Measurements from ENCODE around the gene TMPRSS6. TPM values are rescaled to one million over a fixed set of nuclear protein-coding genes. Genes with fewer than 3 reads are reported as not detected.
A peak's percentile ranks its signal among the peaks of the same experiment; 100 is the strongest.

TMPRSS6 gene
- total and polyA plus RNA-seq, 2 of the 13 experiments (the other 11 are each of a cell fraction or from before 2014, with no cell fraction given): 4.2 to 4.8 TPM

DNA sequence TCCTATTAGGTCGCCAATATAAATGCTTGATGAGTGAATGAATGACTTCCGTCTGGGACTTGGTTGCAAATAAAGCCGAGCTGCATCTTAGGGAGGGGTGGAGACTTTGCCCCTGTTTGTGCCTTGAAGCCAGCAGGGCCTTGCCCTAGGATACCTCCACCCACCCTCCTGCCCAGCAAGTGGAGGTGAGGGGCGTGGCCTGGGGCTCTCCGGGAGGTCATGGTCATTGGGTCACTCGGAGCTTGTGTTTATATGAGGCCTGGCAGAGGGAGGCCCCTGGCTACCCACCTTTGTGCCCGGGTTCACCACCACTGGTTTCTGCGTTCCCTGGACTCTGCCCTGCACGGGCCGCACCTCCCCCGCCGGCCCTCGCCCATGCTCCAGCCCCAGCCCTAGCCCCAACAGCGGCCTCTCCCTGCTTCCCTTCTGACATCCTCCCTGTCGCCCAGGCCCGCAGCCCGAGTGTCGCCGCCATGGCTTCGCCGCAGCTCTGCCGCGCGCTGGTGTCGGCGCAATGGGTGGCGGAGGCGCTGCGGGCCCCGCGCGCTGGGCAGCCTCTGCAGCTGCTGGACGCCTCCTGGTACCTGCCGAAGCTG, 85.7 kb downstream of the TMPRSS6 start (continued):
- no peak for TF ChIP-seq ZFYVE20 (CRISPR knock-in tag; IDR thresholded peaks at IDR 0.05; ENCODE audit: borderline replicate concordance, low read depth)
- TF ChIP-seq, protein P1, sequence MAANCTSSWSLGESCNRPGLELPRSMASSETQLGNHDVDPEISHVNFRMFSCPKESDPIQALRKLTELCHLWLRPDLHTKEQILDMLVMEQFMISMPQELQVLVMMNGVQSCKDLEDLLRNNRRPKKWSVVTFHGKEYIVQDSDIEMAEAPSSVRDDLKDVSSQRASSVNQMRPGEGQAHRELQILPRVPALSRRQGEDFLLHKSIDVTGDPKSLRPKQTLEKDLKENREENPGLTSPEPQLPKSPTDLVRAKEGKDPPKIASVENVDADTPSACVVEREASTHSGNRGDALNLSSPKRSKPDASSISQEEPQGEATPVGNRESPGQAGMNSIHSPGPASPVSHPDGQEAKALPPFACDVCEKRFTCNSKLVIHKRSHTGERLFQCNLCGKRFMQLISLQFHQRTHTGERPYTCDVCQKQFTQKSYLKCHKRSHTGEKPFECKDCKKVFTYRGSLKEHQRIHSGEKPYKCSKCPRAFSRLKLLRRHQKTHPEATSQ (CRISPR knock-in tag; IDR thresholded peaks at IDR 0.05; ENCODE audit: borderline replicate concordance): no peak
- TF ChIP-seq ZNF614 (CRISPR knock-in tag; IDR thresholded peaks at IDR 0.05; ENCODE audit: borderline replicate concordance): 0 out of 2 replicates have a peak, but pooled peaks have one; percentile 34
- TF ChIP-seq ZNF713 (CRISPR knock-in tag; IDR thresholded peaks at IDR 0.05): peak; percentile 65; the same call in 1 of the 2 replicates
- TF ChIP-seq, protein P2, sequence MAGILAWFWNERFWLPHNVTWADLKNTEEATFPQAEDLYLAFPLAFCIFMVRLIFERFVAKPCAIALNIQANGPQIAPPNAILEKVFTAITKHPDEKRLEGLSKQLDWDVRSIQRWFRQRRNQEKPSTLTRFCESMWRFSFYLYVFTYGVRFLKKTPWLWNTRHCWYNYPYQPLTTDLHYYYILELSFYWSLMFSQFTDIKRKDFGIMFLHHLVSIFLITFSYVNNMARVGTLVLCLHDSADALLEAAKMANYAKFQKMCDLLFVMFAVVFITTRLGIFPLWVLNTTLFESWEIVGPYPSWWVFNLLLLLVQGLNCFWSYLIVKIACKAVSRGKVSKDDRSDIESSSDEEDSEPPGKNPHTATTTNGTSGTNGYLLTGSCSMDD (CRISPR knock-in tag; IDR thresholded peaks at IDR 0.05): no peak
- no peak for TF ChIP-seq TCF7 (IDR thresholded peaks at IDR 0.05; ENCODE audit: low read depth)
- no peak for TF ChIP-seq ZNF30 (CRISPR knock-in tag; IDR thresholded peaks at IDR 0.05)
- TF ChIP-seq MXI1 (IDR thresholded peaks at IDR 0.05; ENCODE audit: borderline replicate concordance, low read depth, low read length): no peak
- no peak for TF ChIP-seq MAFG (CRISPR knock-in tag; IDR thresholded peaks at IDR 0.05)
- no peak for TF ChIP-seq TEAD2 (CRISPR knock-in tag; IDR thresholded peaks at IDR 0.05)
- no peak for TF ChIP-seq SATB2 (CRISPR knock-in tag; IDR thresholded peaks at IDR 0.05)
- TF ChIP-seq ZNF101 (CRISPR knock-in tag; IDR thresholded peaks at IDR 0.05; ENCODE audit: borderline replicate concordance, low read depth): no peak
- TF ChIP-seq ZNF674 (CRISPR knock-in tag; IDR thresholded peaks at IDR 0.05; ENCODE audit: low read depth): no peak
- TF ChIP-seq TCF12 (IDR thresholded peaks at IDR 0.05): no peak
- TF ChIP-seq TCF12 (CRISPR knock-in tag; IDR thresholded peaks at IDR 0.05): no peak; the same call in 1 of the 2 replicates
- TF ChIP-seq PHB2 (IDR thresholded peaks at IDR 0.05; ENCODE audit: partially characterized antibody): no peak
- TF ChIP-seq, protein P3, sequence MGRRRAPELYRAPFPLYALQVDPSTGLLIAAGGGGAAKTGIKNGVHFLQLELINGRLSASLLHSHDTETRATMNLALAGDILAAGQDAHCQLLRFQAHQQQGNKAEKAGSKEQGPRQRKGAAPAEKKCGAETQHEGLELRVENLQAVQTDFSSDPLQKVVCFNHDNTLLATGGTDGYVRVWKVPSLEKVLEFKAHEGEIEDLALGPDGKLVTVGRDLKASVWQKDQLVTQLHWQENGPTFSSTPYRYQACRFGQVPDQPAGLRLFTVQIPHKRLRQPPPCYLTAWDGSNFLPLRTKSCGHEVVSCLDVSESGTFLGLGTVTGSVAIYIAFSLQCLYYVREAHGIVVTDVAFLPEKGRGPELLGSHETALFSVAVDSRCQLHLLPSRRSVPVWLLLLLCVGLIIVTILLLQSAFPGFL (CRISPR knock-in tag; IDR thresholded peaks at IDR 0.05): no peak
- no peak for TF ChIP-seq DMAP1 (CRISPR knock-in tag; IDR thresholded peaks at IDR 0.05)
- TF ChIP-seq NR1H2 (CRISPR knock-in tag; IDR thresholded peaks at IDR 0.05; ENCODE audit: borderline replicate concordance, low read depth): peak; percentile 31; the same call in 1 of the 2 replicates
- no peak for TF ChIP-seq NFRKB (IDR thresholded peaks at IDR 0.05)
- no peak for TF ChIP-seq ZNF274 (CRISPR knock-in tag; IDR thresholded peaks at IDR 0.05)
- no peak for TF ChIP-seq XRCC5 (optimal IDR thresholded peaks at IDR 0.05; ENCODE audit: low read length)
